ENCODE results near the gene TBCK.

TBCK gene

GRCh38 chr4:106340774-106341173, 24.8 kb upstream of the TBCK start:
- no peak overlapping the region for H3K18ac ChIP-seq (ENCODE audit: low read length)
- H3K79me1 ChIP-seq (ENCODE audit: low read length): no peaks in the 10 kb centered on the region
- no peak overlapping the region for H3K4ac ChIP-seq (ENCODE audit: low read depth, low read length)
- no peak overlapping the region for H3K9ac ChIP-seq (ENCODE audit: low read length)
- H2BK5ac ChIP-seq (ENCODE audit: low read length): no peak overlapping the region
- H2BK15ac ChIP-seq (replicated peaks; ENCODE audit: low read depth): no peak overlapping the region
- H3K79me2 ChIP-seq (ENCODE audit: control insufficient read depth, insufficient read depth, low read length): no peaks in the 10 kb centered on the region
- no CpG with 5 or more reads among the region's 1 CpG for WGBS (ENCODE audit: extremely low coverage, insufficient coverage, low lambda C conversion rate)
- no peak overlapping the region for H2AK5ac ChIP-seq (ENCODE audit: low read length)
- no peak overlapping the region for H3K27ac ChIP-seq (ENCODE audit: low read depth, low read length)
- H3K56ac ChIP-seq (ENCODE audit: low read length): no peak overlapping the region
- peaks cover 3% of the 10 kb centered on the region for H3K36me3 ChIP-seq (ENCODE audit: control insufficient read depth, insufficient read depth, low read length)
- no peak overlapping the region for H3K4me2 ChIP-seq (ENCODE audit: low read length)
- no peak overlapping the region for H3K23ac ChIP-seq (ENCODE audit: low read length)
- no peak overlapping the region for H4K5ac ChIP-seq (ENCODE audit: low read length)
- no peak for DNase-seq
- no peak overlapping the region for H3K4me3 ChIP-seq (ENCODE audit: low read length)
- no peak overlapping the region for H4K8ac ChIP-seq (ENCODE audit: low read depth, low read length)
- no peaks in the 10 kb centered on the region for H3K4me1 ChIP-seq (ENCODE audit: control insufficient read depth, low read depth, low read length)
- H3K27me3 ChIP-seq (ENCODE audit: insufficient read depth, low read length, poor library complexity): no peaks in the 10 kb centered on the region
- H2BK120ac ChIP-seq (ENCODE audit: low read depth, low read length): no peak overlapping the region

GRCh38 chr4:106339431-106339830, 23.4 kb upstream of the TBCK start:
- no peak overlapping the region for H2BK15ac ChIP-seq (replicated peaks; ENCODE audit: low read depth)
- DNase-seq: no peak

GRCh38 chr4:106338671-106339070, 22.7 kb upstream of the TBCK start:
- no peak for DNase-seq
- Histone ChIP-seq H3K18ac (ENCODE audit: low read length) (no peak overlapping the region), H2AK5ac (ENCODE audit: low read length) (no peak overlapping the region), H3K4me2 (ENCODE audit: low read length) (no peak overlapping the region), H2BK5ac (ENCODE audit: low read length) (no peak overlapping the region), H4K8ac (ENCODE audit: low read depth, low read length) (no peak overlapping the region), H3K36me3 (ENCODE audit: control insufficient read depth, insufficient read depth, low read length) (peaks cover 3% of the 10 kb centered on the region), H3K4ac (ENCODE audit: low read depth, low read length) (no peak overlapping the region), H3K79me2 (ENCODE audit: control insufficient read depth, insufficient read depth, low read length) (no peaks in the 10 kb centered on the region), H2BK15ac (replicated peaks; ENCODE audit: low read depth) (no peak overlapping the region), H3K4me3 (ENCODE audit: low read length) (no peak overlapping the region), H3K79me1 (ENCODE audit: low read length) (no peaks in the 10 kb centered on the region), H3K27me3 (ENCODE audit: insufficient read depth, low read length, poor library complexity) (no peaks in the 10 kb centered on the region), H3K27ac (ENCODE audit: low read depth, low read length) (no peak overlapping the region), H3K4me1 (ENCODE audit: control insufficient read depth, low read depth, low read length) (no peaks in the 10 kb centered on the region), H2BK120ac (ENCODE audit: low read depth, low read length) (no peak overlapping the region), H3K56ac (ENCODE audit: low read length) (no peak overlapping the region), H4K5ac (ENCODE audit: low read length) (no peak overlapping the region), H3K23ac (ENCODE audit: low read length) (no peak overlapping the region), H3K9ac (ENCODE audit: low read length) (no peak overlapping the region)
- no CpG with 5 or more reads among the region's 3 CpGs for WGBS (ENCODE audit: extremely low coverage, insufficient coverage, low lambda C conversion rate)

More at GRCh38 chr4:106339431-106339830, 23.4 kb upstream of the TBCK start:
- Histone ChIP-seq H4K5ac (ENCODE audit: low read length) (no peak overlapping the region), H3K4ac (ENCODE audit: low read depth, low read length) (no peak overlapping the region), H4K8ac (ENCODE audit: low read depth, low read length) (no peak overlapping the region), H3K56ac (ENCODE audit: low read length) (no peak overlapping the region), H3K4me2 (ENCODE audit: low read length) (no peak overlapping the region), H3K27ac (ENCODE audit: low read depth, low read length) (no peak overlapping the region), H3K18ac (ENCODE audit: low read length) (no peak overlapping the region), H3K36me3 (ENCODE audit: control insufficient read depth, insufficient read depth, low read length) (peaks cover 3% of the 10 kb centered on the region), H3K4me1 (ENCODE audit: control insufficient read depth, low read depth, low read length) (no peaks in the 10 kb centered on the region), H3K79me2 (ENCODE audit: control insufficient read depth, insufficient read depth, low read length) (no peaks in the 10 kb centered on the region), H3K9ac (ENCODE audit: low read length) (no peak overlapping the region), H3K4me3 (ENCODE audit: low read length) (no peak overlapping the region), H3K79me1 (ENCODE audit: low read length) (no peaks in the 10 kb centered on the region), H2BK120ac (ENCODE audit: low read depth, low read length) (no peak overlapping the region), H2BK5ac (ENCODE audit: low read length) (no peak overlapping the region), H2AK5ac (ENCODE audit: low read length) (no peak overlapping the region), H3K23ac (ENCODE audit: low read length) (no peak overlapping the region), H3K27me3 (ENCODE audit: insufficient read depth, low read length, poor library complexity) (no peaks in the 10 kb centered on the region)
- WGBS (ENCODE audit: extremely low coverage, insufficient coverage, low lambda C conversion rate): no CpG with 5 or more reads among the region's 4 CpGs

GRCh38 chr4:106337916-106338315, 21.9 kb upstream of the TBCK start:
- H2BK15ac ChIP-seq (replicated peaks; ENCODE audit: low read depth): no peak overlapping the region
- no peak overlapping the region for H3K27ac ChIP-seq (ENCODE audit: low read depth, low read length)
- no peaks in the 10 kb centered on the region for H3K79me2 ChIP-seq (ENCODE audit: control insufficient read depth, insufficient read depth, low read length)
- H4K8ac ChIP-seq (ENCODE audit: low read depth, low read length): no peak overlapping the region
- DNase-seq: no peak
- H3K4me3 ChIP-seq (ENCODE audit: low read length): no peak overlapping the region
- no peak overlapping the region for H2AK5ac ChIP-seq (ENCODE audit: low read length)
- H3K4me2 ChIP-seq (ENCODE audit: low read length): no peak overlapping the region
- no peak overlapping the region for H2BK120ac ChIP-seq (ENCODE audit: low read depth, low read length)
- H2BK5ac ChIP-seq (ENCODE audit: low read length): no peak overlapping the region
- no peak overlapping the region for H3K18ac ChIP-seq (ENCODE audit: low read length)
- no peak overlapping the region for H3K56ac ChIP-seq (ENCODE audit: low read length)
- no peak overlapping the region for H3K23ac ChIP-seq (ENCODE audit: low read length)
- no peak overlapping the region for H4K5ac ChIP-seq (ENCODE audit: low read length)
- H3K36me3 ChIP-seq (ENCODE audit: control insufficient read depth, insufficient read depth, low read length): peaks cover 3% of the 10 kb centered on the region
- H3K9ac ChIP-seq (ENCODE audit: low read length): no peak overlapping the region
- H3K27me3 ChIP-seq (ENCODE audit: insufficient read depth, low read length, poor library complexity): no peaks in the 10 kb centered on the region
- no peak overlapping the region for H3K4ac ChIP-seq (ENCODE audit: low read depth, low read length)
- H3K79me1 ChIP-seq (ENCODE audit: low read length): no peaks in the 10 kb centered on the region
- H3K4me1 ChIP-seq (ENCODE audit: control insufficient read depth, low read depth, low read length): no peaks in the 10 kb centered on the region

- H3K56ac ChIP-seq (ENCODE audit: low read length): no peak overlapping the region
- no peak overlapping the region for H2BK5ac ChIP-seq (ENCODE audit: low read length)
- H4K8ac ChIP-seq (ENCODE audit: low read depth, low read length): no peak overlapping the region
- no peak overlapping the region for H3K23ac ChIP-seq (ENCODE audit: low read length)
- no peak overlapping the region for H2BK120ac ChIP-seq (ENCODE audit: low read depth, low read length)
- H3K4ac ChIP-seq (ENCODE audit: low read depth, low read length): no peak overlapping the region
- H3K36me3 ChIP-seq (ENCODE audit: control insufficient read depth, insufficient read depth, low read length): peaks cover 3% of the 10 kb centered on the region
- H3K27ac ChIP-seq (ENCODE audit: low read depth, low read length): no peak overlapping the region
- H2BK15ac ChIP-seq (replicated peaks; ENCODE audit: low read depth): no peak overlapping the region
- no peaks in the 10 kb centered on the region for H3K27me3 ChIP-seq (ENCODE audit: insufficient read depth, low read length, poor library complexity)
- H3K9ac ChIP-seq (ENCODE audit: low read length): no peak overlapping the region
- no peaks in the 10 kb centered on the region for H3K79me1 ChIP-seq (ENCODE audit: low read length)
- no peaks in the 10 kb centered on the region for H3K79me2 ChIP-seq (ENCODE audit: control insufficient read depth, insufficient read depth, low read length)
- no peak overlapping the region for H4K5ac ChIP-seq (ENCODE audit: low read length)
- WGBS (ENCODE audit: extremely low coverage, insufficient coverage, low lambda C conversion rate): no CpG with 5 or more reads among the region's 3 CpGs
- no peak overlapping the region for H3K4me3 ChIP-seq (ENCODE audit: low read length)
- H3K18ac ChIP-seq (ENCODE audit: low read length): no peak overlapping the region
- H3K4me1 ChIP-seq (ENCODE audit: control insufficient read depth, low read depth, low read length): no peaks in the 10 kb centered on the region
- DNase-seq: no peak
- no peak overlapping the region for H3K4me2 ChIP-seq (ENCODE audit: low read length)
- H2AK5ac ChIP-seq (ENCODE audit: low read length): no peak overlapping the region
Observed at GRCh38 chr4:106336618-106337017, 20.6 kb upstream of the TBCK start.

- H3K36me3 ChIP-seq (ENCODE audit: control insufficient read depth, insufficient read depth, low read length): peaks cover 3% of the 10 kb centered on the region
- no peak overlapping the region for H3K4ac ChIP-seq (ENCODE audit: low read depth, low read length)
- H3K4me1 ChIP-seq (ENCODE audit: control insufficient read depth, low read depth, low read length): no peaks in the 10 kb centered on the region
- no peak overlapping the region for H3K4me2 ChIP-seq (ENCODE audit: low read length)
- no peak overlapping the region for H3K4me3 ChIP-seq (ENCODE audit: low read length)
- no peak overlapping the region for H3K27ac ChIP-seq (ENCODE audit: low read depth, low read length)
- no peak overlapping the region for H4K5ac ChIP-seq (ENCODE audit: low read length)
- no peak overlapping the region for H2AK5ac ChIP-seq (ENCODE audit: low read length)
- no peaks in the 10 kb centered on the region for H3K79me2 ChIP-seq (ENCODE audit: control insufficient read depth, insufficient read depth, low read length)
- H2BK120ac ChIP-seq (ENCODE audit: low read depth, low read length): no peak overlapping the region
- DNase-seq: no peak
- H3K23ac ChIP-seq (ENCODE audit: low read length): no peak overlapping the region
- no peak overlapping the region for H4K8ac ChIP-seq (ENCODE audit: low read depth, low read length)
- no peak overlapping the region for H2BK5ac ChIP-seq (ENCODE audit: low read length)
- H3K18ac ChIP-seq (ENCODE audit: low read length): no peak overlapping the region
- no peak overlapping the region for H2BK15ac ChIP-seq (replicated peaks; ENCODE audit: low read depth)
- H3K27me3 ChIP-seq (ENCODE audit: insufficient read depth, low read length, poor library complexity): no peaks in the 10 kb centered on the region
- no peak overlapping the region for H3K56ac ChIP-seq (ENCODE audit: low read length)
- no peaks in the 10 kb centered on the region for H3K79me1 ChIP-seq (ENCODE audit: low read length)
- H3K9ac ChIP-seq (ENCODE audit: low read length): no peak overlapping the region
- no CpG with 5 or more reads among the region's 1 CpG for WGBS (ENCODE audit: extremely low coverage, insufficient coverage, low lambda C conversion rate)
Observed at GRCh38 chr4:106334741-106335470, 18.9 kb upstream of the TBCK start.

All from mesendoderm (in vitro differentiated cells).